ENCODE measurements around the gene JUNB.

The JUNB gene

GRCh38 chr19:12782174-12782423, 9.2 kb upstream of the JUNB start:
- TF ChIP-seq ZFX (IDR thresholded peaks at IDR 0.05) = no peak
- no peak for TF ChIP-seq CTCF (conservative IDR thresholded peaks at IDR 0.05)
- peak overlapping the region; percentile 95 for H3K27ac ChIP-seq

- peak overlapping the region; percentile 95 for H3K27ac ChIP-seq
- TF ChIP-seq CTCF (conservative IDR thresholded peaks at IDR 0.05) (no peak), ZFX (IDR thresholded peaks at IDR 0.05) (no peak)
Observed at GRCh38 chr19:12782424-12783290, 8.6 kb upstream of the JUNB start.

GRCh38 chr19:12783291-12783848, 7.9 kb upstream of the JUNB start:
- TF ChIP-seq ZFX (IDR thresholded peaks at IDR 0.05) = no peak
- TF ChIP-seq CTCF (conservative IDR thresholded peaks at IDR 0.05) = no peak
- peak overlapping the region; percentile 95 for H3K27ac ChIP-seq

- TF ChIP-seq ZFX (IDR thresholded peaks at IDR 0.05) (no peak), CTCF (conservative IDR thresholded peaks at IDR 0.05) (no peak)
- H3K27ac ChIP-seq = peak overlapping the region; percentile 95
Observed at GRCh38 chr19:12783849-12784393, 7.4 kb upstream of the JUNB start.

GRCh38 chr19:12784394-12784870, 6.9 kb upstream of the JUNB start:
- TF ChIP-seq CTCF (conservative IDR thresholded peaks at IDR 0.05) (no peak), ZFX (IDR thresholded peaks at IDR 0.05) (no peak)
- H3K27ac ChIP-seq = peak overlapping the region; percentile 95

GRCh38 chr19:12784871-12785430, 6.3 kb upstream of the JUNB start:
- H3K27ac ChIP-seq = peak overlapping the region; percentile 95
- no peak for TF ChIP-seq ZFX (IDR thresholded peaks at IDR 0.05)
- no peak for TF ChIP-seq CTCF (conservative IDR thresholded peaks at IDR 0.05)

Measured in C4-2B (cell line).